GF-D8 (cell line): Measurements from ENCODE around the gene SCCPDH.

Source experiments
- DNase-seq: peaks from one replicate; lab custom pipeline; 2025; lab: John Stamatoyannopoulos, UW

The SCCPDH gene

GRCh38 chr1:246724016-246724730 lies at the start of gene SCCPDH:
TSS of gene SCCPDH (plus strand) at chr1:246724409. CDS start at chr1:246724423, 14 bp downstream.
- DNase-seq, result peak; percentile 50

- no peak for DNase-seq
These were observed 46.4 kb upstream of the SCCPDH start for GRCh38 chr1:246677842-246678241.

GRCh38 chr1:246678816-246679793 lies 45.1 kb upstream of the SCCPDH start:
- no peak for DNase-seq

GRCh38 chr1:246679794-246680177 lies 44.4 kb upstream of the SCCPDH start:
- DNase-seq, result no peak

GRCh38 chr1:246680190-246680589 lies 44.0 kb upstream of the SCCPDH start:
- DNase-seq, result no peak

- no peak for DNase-seq
These were observed 43.5 kb upstream of the SCCPDH start for GRCh38 chr1:246680696-246681130.

- no peak for DNase-seq
These were observed 42.0 kb upstream of the SCCPDH start for GRCh38 chr1:246681900-246682895.

GRCh38 chr1:246683521-246683920 lies 40.7 kb upstream of the SCCPDH start:
- no peak for DNase-seq

GRCh38 chr1:246687002-246687401 lies 37.2 kb upstream of the SCCPDH start:
- DNase-seq, result no peak

GRCh38 chr1:246689409-246690008 lies 34.7 kb upstream of the SCCPDH start:
- DNase-seq, result peak; percentile 41

- no peak for DNase-seq
These were observed 34.1 kb upstream of the SCCPDH start for GRCh38 chr1:246690100-246690499.

GRCh38 chr1:246691622-246692495 lies 32.4 kb upstream of the SCCPDH start:
- DNase-seq, result no peak

- peak; percentile 11 for DNase-seq
These were observed 29.9 kb upstream of the SCCPDH start for GRCh38 chr1:246694213-246694895.

- DNase-seq, result no peak
These were observed 29.1 kb upstream of the SCCPDH start for GRCh38 chr1:246695136-246695535.

GRCh38 chr1:246695666-246696065 lies 28.5 kb upstream of the SCCPDH start:
- DNase-seq, result no peak

- DNase-seq, result no peak
These were observed 25.6 kb upstream of the SCCPDH start for GRCh38 chr1:246698466-246699094.

GRCh38 chr1:246699095-246699735 lies 25.0 kb upstream of the SCCPDH start:
- peak; percentile 90 for DNase-seq

- DNase-seq, result peak; percentile 89
These were observed 20.6 kb upstream of the SCCPDH start for GRCh38 chr1:246703581-246703980.

GRCh38 chr1:246705368-246705767 lies 18.8 kb upstream of the SCCPDH start:
- DNase-seq, result peak; percentile 52
